HCT116 (cell line): Measurements from ENCODE around the gene PGLYRP4. TPM values are rescaled to one million over a fixed set of nuclear protein-coding genes. Genes with fewer than 3 reads are reported as not detected.

Experiments used
- ATAC-seq: fragments of 200-7000 bp; cut with Tn5 transposase; 2 replicates; pipeline ENCODE4 v1.9.1; 2020; ENCODE audit warnings: mild to moderate bottlenecking, moderate library complexity
- BruUV-seq: library from RNA; stranded (reverse); fragments of 400-500 nt; replicated peaks from 2 replicates; lab custom pipeline; 2021; lab: Mats Ljungman, UMichigan
- CTCF ChIA-PET: fragments of 300-600 bp; sonication (Branson Sonifier 250); formaldehyde crosslinking; loops from one replicate; lab custom pipeline; 2021; ENCODE audit warnings: antibody characterized with exemption; lab: Charles Lee
- POLR2A ChIA-PET: fragments of 300-600, 350-600 bp; sonication (Branson Sonifier 250); formaldehyde crosslinking; loops from one replicate; lab custom pipeline; 2021; ENCODE audit warnings: antibody characterized with exemption; lab: Charles Lee
- RAD21 ChIA-PET, 2 experiments: fragments of 300-600 bp; sonication (Branson Sonifier 250); formaldehyde crosslinking; loops; one replicate each; lab custom pipeline; 2023; ENCODE audit warnings: low total read pairs in 2 of 2; ENCODE audit not compliant: uncharacterized antibody in 2 of 2, unreplicated experiment in 2 of 2, low non-redundant PET in 1 of 2; lab: Charles Lee
- DNase-seq: peaks from one replicate; pipeline ENCODE4 v3.0.0-alpha.2; 2010; ENCODE audit warnings: low read depth, low spot score
- H2AFZ ChIP-seq: fragments of 200-600 bp; shearing (Covaris generic), sonication (generic); 2 replicates; pipeline ENCODE4 v1.6.1; 2017; ENCODE audit warnings: low read depth, mixed run types, mixed read lengths, antibody characterized with exemption, low read length; ENCODE audit not compliant: poor library complexity, severe bottlenecking
- H3K27ac ChIP-seq: 2 replicates; pipeline ENCODE4 v1.5.1; 2012; ENCODE audit warnings: low read depth, low read length
- H3K27me3 ChIP-seq: fragments of 200-600 bp; sonication (generic); 2 replicates; pipeline ENCODE4 v1.6.1; 2016; ENCODE audit warnings: mixed run types, low read length, mixed read lengths; ENCODE audit not compliant: insufficient read depth
- H3K36me3 ChIP-seq, 2 experiments: fragments of 200-500 bp in 1 of 2; fragments of 200-600 bp in 1 of 2; sonication (Bioruptor generic) in 1 of 2; sonication (generic) in 1 of 2; 2 replicates each; pipeline versions ENCODE4 v1.5.1 to v1.6.1; 2014 to 2016; ENCODE audit warnings: low read length in 2 of 2, inconsistent platforms in 1 of 2, mixed read lengths in 1 of 2, mixed run types in 1 of 2; ENCODE audit not compliant: insufficient read depth in 2 of 2, control insufficient read depth in 1 of 2
- H3K4me1 ChIP-seq, 2 experiments: fragments of 200-600 bp in 1 of 2; sonication (generic) in 1 of 2; 2 replicates each; pipeline versions ENCODE4 v1.5.1 to v1.6.1; 2012 to 2017; ENCODE audit warnings: low read length in 2 of 2, inconsistent platforms in 1 of 2, mild to moderate bottlenecking in 1 of 2, mixed read lengths in 1 of 2, mixed run types in 1 of 2, moderate library complexity in 1 of 2; ENCODE audit not compliant: insufficient read depth in 2 of 2, control insufficient read depth in 1 of 2
- H3K4me2 ChIP-seq: fragments of 200-600 bp; sonication (generic); 2 replicates; pipeline ENCODE4 v1.6.1; 2017; ENCODE audit warnings: mixed run types, low read length, mixed read lengths
- H3K4me3 ChIP-seq, 2 experiments: fragments of 200-600 bp in 1 of 2; sonication (generic) in 1 of 2; replicated peaks in 1 of 2; 2 replicates each; pipeline ENCODE4 v1.5.1; 2011 to 2016; ENCODE audit warnings: low read length in 2 of 2, control low read depth in 1 of 2, low read depth in 1 of 2, mild to moderate bottlenecking in 1 of 2, mixed read lengths in 1 of 2, mixed run types in 1 of 2
- H3K79me2 ChIP-seq: fragments of 200-600 bp; sonication (generic); 2 replicates; pipeline ENCODE4 v1.6.1; 2017; ENCODE audit warnings: mild to moderate bottlenecking, mixed run types, low read length, moderate library complexity, mixed read lengths; ENCODE audit not compliant: insufficient read depth
- H3K9ac ChIP-seq: fragments of 200-600 bp; sonication (generic); 2 replicates; pipeline ENCODE4 v1.6.1; 2016; ENCODE audit warnings: low read length, mixed read lengths
- H3K9me2 ChIP-seq: fragments of 200-600 bp; sonication (generic), shearing (Covaris generic); 2 replicates; pipeline ENCODE4 v1.6.1; 2017; ENCODE audit warnings: mixed run types, mild to moderate bottlenecking, moderate library complexity; ENCODE audit not compliant: insufficient read depth
- H3K9me3 ChIP-seq, 2 experiments: fragments of 200-500 bp in 1 of 2; fragments of 200-600 bp in 1 of 2; sonication (Bioruptor generic) in 1 of 2; sonication (generic) in 1 of 2; 2 replicates each; pipeline ENCODE4 v1.6.1; 2014 to 2017; ENCODE audit warnings: low read length in 2 of 2, mixed read lengths in 2 of 2, inconsistent platforms in 1 of 2, low read depth in 1 of 2, mild to moderate bottlenecking in 1 of 2, mixed run types in 1 of 2, moderate library complexity in 1 of 2; ENCODE audit not compliant: control insufficient read depth in 1 of 2, insufficient read depth in 1 of 2
- H4K20me1 ChIP-seq: fragments of 200-600 bp; sonication (generic), shearing (Covaris generic); 2 replicates; pipeline ENCODE4 v1.6.1; 2017; ENCODE audit warnings: mixed run types, mild to moderate bottlenecking, moderate library complexity; ENCODE audit not compliant: insufficient read depth
- ATF3 ChIP-seq: IDR thresholded peaks from 2 replicates; pipeline ENCODE4 v1.6.1; 2012
- CBX3 ChIP-seq: IDR thresholded peaks from 2 replicates; pipeline ENCODE4 v1.6.1; 2012; ENCODE audit warnings: low read depth
- CEBPB ChIP-seq: IDR thresholded peaks from 2 replicates; pipeline ENCODE4 v1.6.1; 2012; ENCODE audit warnings: low read depth
- CTCF ChIP-seq, 3 experiments: fragments of 200-600 bp in 1 of 3; sonication (generic) in 1 of 3; IDR thresholded peaks in 2 of 3; conservative IDR thresholded peaks in 1 of 3; 2 replicates each; pipeline ENCODE4 v1.5.1; 2012 to 2017; ENCODE audit warnings: low read depth in 2 of 3, low read length in 2 of 3, antibody characterized with exemption in 1 of 3, borderline replicate concordance in 1 of 3, control low read depth in 1 of 3, mild to moderate bottlenecking in 1 of 3, mixed read lengths in 1 of 3, mixed run types in 1 of 3, moderate library complexity in 1 of 3; ENCODE audit not compliant: insufficient read depth in 1 of 3
- EGR1 ChIP-seq: IDR thresholded peaks from 2 replicates; pipeline ENCODE4 v1.6.1; 2012; ENCODE audit warnings: low read depth
- ELF1 ChIP-seq: IDR thresholded peaks from 2 replicates; pipeline ENCODE4 v1.6.1; 2012; ENCODE audit warnings: low read depth, borderline replicate concordance
- EZH2 ChIP-seq: fragments of 200-600 bp; sonication (generic); IDR thresholded peaks from 2 replicates; pipeline ENCODE4 v1.6.1; 2017; ENCODE audit warnings: antibody characterized with exemption, mixed run types
- EZH2phosphoT487 ChIP-seq: fragments of 200-600 bp; IDR thresholded peaks from 2 replicates; pipeline ENCODE4 v1.6.1; 2018; ENCODE audit warnings: antibody characterized with exemption, borderline replicate concordance
- FOSL1 ChIP-seq: IDR thresholded peaks from 2 replicates; pipeline ENCODE4 v1.6.1; 2012; ENCODE audit warnings: low read depth
- MAX ChIP-seq: IDR thresholded peaks from 2 replicates; pipeline ENCODE4 v1.6.1; 2012
- POLR2AphosphoS5 ChIP-seq: IDR thresholded peaks from 2 replicates; pipeline ENCODE4 v1.6.1; 2011; ENCODE audit warnings: mild to moderate bottlenecking, low read depth, low read length, moderate library complexity
- RAD21 ChIP-seq: IDR thresholded peaks from 2 replicates; pipeline ENCODE4 v1.6.1; 2012; ENCODE audit warnings: low read depth, mild to moderate bottlenecking
- SRF ChIP-seq: IDR thresholded peaks from 2 replicates; pipeline ENCODE4 v1.6.1; 2012; ENCODE audit warnings: low read depth
- TCF7L2 ChIP-seq: IDR thresholded peaks from 2 replicates; pipeline ENCODE4 v1.7.0; 2011; ENCODE audit warnings: borderline replicate concordance, inconsistent platforms; ENCODE audit not compliant: insufficient read depth, insufficient read length; ENCODE audit errors: extremely low read depth
- YY1 ChIP-seq: IDR thresholded peaks from 2 replicates; pipeline ENCODE4 v1.6.1; 2011; ENCODE audit warnings: low read length, low read depth, moderate library complexity, mild to moderate bottlenecking; ENCODE audit not compliant: insufficient replicate concordance; ENCODE audit errors: extremely low read depth
- ZBTB33 ChIP-seq: IDR thresholded peaks from 2 replicates; pipeline ENCODE4 v1.6.1; 2011; ENCODE audit warnings: mild to moderate bottlenecking, low read length, moderate library complexity; ENCODE audit not compliant: insufficient replicate concordance; ENCODE audit errors: extremely low read depth
- ZNF274 ChIP-seq: fragments of 200-500 bp; sonication (Bioruptor generic); IDR thresholded peaks from 2 replicates; pipeline ENCODE4 v1.6.1; 2014; ENCODE audit warnings: mild to moderate bottlenecking, low read depth, low read length, inconsistent platforms
- intact Hi-C: fragments of 100-400 bp; cut with micrococcal nuclease; formaldehyde crosslinking; loops from 2 replicates; pipeline ENCODE4 v1.10.0; 2022
- total RNA-seq: library from RNA; stranded (reverse); gene quantifications from one replicate; pipeline ENCODE4 v1.2.1, GENCODE V29; 2021; ENCODE audit not compliant: unreplicated experiment

The PGLYRP4 gene
- total RNA-seq, 1 experiment from 2014 or later: not detected

- H3K27me3 ChIP-seq: peaks cover 73% of the 10 kb centered on the region
- H3K36me3 ChIP-seq: no peaks in the 10 kb centered on the region
- H3K9me3 ChIP-seq: no peaks in the 10 kb centered on the region
- H3K27ac ChIP-seq: no peak overlapping the region
- ATAC-seq (no peak), DNase-seq (no peak)
- no TSS peak for BruUV-seq
- H3K4me3 ChIP-seq: no peak overlapping the region
- H4K20me1 ChIP-seq: no peaks in the 10 kb centered on the region
- ChIA-PET CTCF (no interaction called here), RAD21 (no interaction called here), POLR2A (no interaction called here)
- H3K79me2 ChIP-seq: no peaks in the 10 kb centered on the region
- no peaks in the 10 kb centered on the region for H3K9me2 ChIP-seq
- no peaks in the 10 kb centered on the region for H3K4me1 ChIP-seq
- TF ChIP-seq EZH2phosphoT487: no peak
- TF ChIP-seq POLR2AphosphoS5: no peak
- no peak for TF ChIP-seq ELF1
- no peak for TF ChIP-seq EGR1
- TF ChIP-seq YY1: no peak
- TF ChIP-seq ZNF274: no peak
- TF ChIP-seq MAX: no peak
- intact Hi-C loops: no loop called here
- no peak overlapping the region for H2AFZ ChIP-seq
- no peak overlapping the region for H3K4me2 ChIP-seq
- no peak overlapping the region for H3K9ac ChIP-seq
Measured at GRCh38 chr1:153389401-153389800, 40.8 kb upstream of the PGLYRP4 start.

- Histone ChIP-seq H3K9me2 (no peaks in the 10 kb centered on the region), H3K4me1 (no peaks in the 10 kb centered on the region), H3K9me3 (no peaks in the 10 kb centered on the region), H3K4me2 (no peak overlapping the region), H3K36me3 (no peaks in the 10 kb centered on the region), H3K27ac (no peak overlapping the region), H3K27me3 (peaks cover 71% of the 10 kb centered on the region), H3K4me3 (no peak overlapping the region), H3K9ac (no peak overlapping the region), H2AFZ (no peak overlapping the region), H4K20me1 (no peaks in the 10 kb centered on the region), H3K79me2 (no peaks in the 10 kb centered on the region)
- ChIA-PET RAD21 (no interaction called here), CTCF (no interaction called here), POLR2A (no interaction called here)
- TF ChIP-seq TCF7L2 (no peak), ZNF274 (no peak), POLR2AphosphoS5 (no peak), CEBPB (no peak), EZH2 (no peak), FOSL1 (no peak), SRF (no peak), CBX3 (no peak), EZH2phosphoT487 (no peak), RAD21 (no peak), ATF3 (no peak), CTCF (IDR thresholded peaks at IDR 0.05 in 2 of 3, conservative IDR thresholded peaks at IDR 0.05 in 1 of 3; ENCODE audit: borderline replicate concordance in 1 of 3, insufficient read depth in 1 of 3, low read depth in 2 of 3, low read length in 2 of 3) (no peak), ZBTB33 (no peak)
- BruUV-seq: no TSS peak
- intact Hi-C loops: no loop called here
- no peak for ATAC-seq
- no peak for DNase-seq
Measured at GRCh38 chr1:153387785-153388184, 39.1 kb upstream of the PGLYRP4 start.
